GM18526 (cell line): ENCODE measurements around the gene RAB27B.

ENCODE experiments used
- POLR2A ChIP-seq: IDR thresholded peaks from 3 replicates; pipeline ENCODE4 v1.6.1; 2011; ENCODE audit not compliant: insufficient read length; ENCODE audit errors: extremely low read depth

The RAB27B gene

GRCh38 chr18:54828281-54828881, at the start of gene RAB27B:
TSS of gene RAB27B (plus strand) at chr18:54828477. CDS start at chr18:54877586, 49,109 bp downstream.
- no peak for TF ChIP-seq POLR2A

- no peak for TF ChIP-seq POLR2A
Measured at GRCh38 chr18:54780285-54780861, 47.9 kb upstream of the RAB27B start.

GRCh38 chr18:54780970-54781369, 47.3 kb upstream of the RAB27B start:
- TF ChIP-seq POLR2A, result no peak

- TF ChIP-seq POLR2A, result no peak
Measured at GRCh38 chr18:54783139-54783538, 45.1 kb upstream of the RAB27B start.

- TF ChIP-seq POLR2A, result no peak
Measured at GRCh38 chr18:54786206-54786605, 42.1 kb upstream of the RAB27B start.

GRCh38 chr18:54787121-54787520, 41.2 kb upstream of the RAB27B start:
- no peak for TF ChIP-seq POLR2A

- no peak for TF ChIP-seq POLR2A
Measured at GRCh38 chr18:54787616-54788015, 40.7 kb upstream of the RAB27B start.

- TF ChIP-seq POLR2A, result no peak
Measured at GRCh38 chr18:54790109-54790508, 38.2 kb upstream of the RAB27B start.

GRCh38 chr18:54791657-54792056, 36.6 kb upstream of the RAB27B start:
- no peak for TF ChIP-seq POLR2A

GRCh38 chr18:54792079-54792478, 36.2 kb upstream of the RAB27B start:
- no peak for TF ChIP-seq POLR2A

GRCh38 chr18:54794823-54795222, 33.5 kb upstream of the RAB27B start:
- TF ChIP-seq POLR2A, result no peak

GRCh38 chr18:54798186-54798585, 30.1 kb upstream of the RAB27B start:
- TF ChIP-seq POLR2A, result no peak

- no peak for TF ChIP-seq POLR2A
Measured at GRCh38 chr18:54801374-54801773, 26.9 kb upstream of the RAB27B start.

- TF ChIP-seq POLR2A, result no peak
Measured at GRCh38 chr18:54802178-54802577, 26.1 kb upstream of the RAB27B start.

- no peak for TF ChIP-seq POLR2A
Measured at GRCh38 chr18:54802686-54803395, 25.4 kb upstream of the RAB27B start.

GRCh38 chr18:54805571-54806334, 22.5 kb upstream of the RAB27B start:
- no peak for TF ChIP-seq POLR2A
